Neural progenitor cell (in vitro differentiated cells): Measurements from ENCODE around the gene BRD3. TPM values are rescaled to one million over a fixed set of nuclear protein-coding genes. Genes with fewer than 3 reads are reported as not detected.

Experiments used
- DNase-seq: peaks from one replicate; pipeline ENCODE4 v3.0.0-alpha.2; 2016; ENCODE audit warnings: low spot score
- H2AFZ ChIP-seq: fragments of 200-600 bp; sonication (generic); replicated peaks from 2 replicates; pipeline ENCODE4 v1.6.1; 2016; ENCODE audit warnings: antibody characterized with exemption
- H3F3A ChIP-seq: fragments of 200-600 bp; sonication (generic); 2 replicates; pipeline ENCODE4 v1.6.1; 2016; ENCODE audit warnings: antibody characterized with exemption, low read depth
- H3K27ac ChIP-seq: fragments of 200-600 bp; sonication (generic); 2 replicates; pipeline ENCODE4 v1.5.1; 2016; ENCODE audit warnings: mild to moderate bottlenecking
- H3K27me3 ChIP-seq: fragments of 200-600 bp; sonication (generic); 2 replicates; pipeline ENCODE4 v1.6.1; 2016; ENCODE audit warnings: mild to moderate bottlenecking, moderate library complexity
- H3K36me3 ChIP-seq: fragments of 200-600 bp; sonication (generic); 2 replicates; pipeline ENCODE4 v1.5.1; 2016
- H3K4me1 ChIP-seq: fragments of 200-600 bp; sonication (generic); 2 replicates; pipeline ENCODE4 v1.6.1; 2016; ENCODE audit warnings: mixed run types
- H3K4me2 ChIP-seq: fragments of 200-600 bp; sonication (generic); 2 replicates; pipeline ENCODE4 v1.6.1; 2016
- H3K4me3 ChIP-seq: fragments of 200-600 bp; sonication (generic); 2 replicates; pipeline ENCODE4 v1.5.1; 2016
- H3K79me2 ChIP-seq: fragments of 200-600 bp; sonication (generic); 2 replicates; pipeline ENCODE4 v1.6.1; 2016; ENCODE audit warnings: low read depth
- H3K9ac ChIP-seq: fragments of 200-600 bp; sonication (generic); 2 replicates; pipeline ENCODE4 v1.6.1; 2016
- H3K9me3 ChIP-seq: fragments of 200-600 bp; sonication (generic); 2 replicates; pipeline ENCODE4 v1.5.1; 2016; ENCODE audit warnings: low read depth
- H4K20me1 ChIP-seq: fragments of 200-600 bp; sonication (generic); 2 replicates; pipeline ENCODE4 v1.6.1; 2016; ENCODE audit warnings: low read depth
- H3K27ac Mint-ChIP-seq: 3 replicates; pipeline ENCODE4 v1.8.0; 2021; ENCODE audit warnings: mixed read lengths
- H3K27me3 Mint-ChIP-seq: 2 replicates; pipeline ENCODE4 v1.8.0; 2022; ENCODE audit warnings: low read depth, mild to moderate bottlenecking, inconsistent platforms, moderate library complexity, mixed read lengths; ENCODE audit not compliant: insufficient read depth
- H3K36me3 Mint-ChIP-seq: 3 replicates; pipeline ENCODE4 v1.8.0; 2021; ENCODE audit warnings: mixed read lengths
- H3K4me1 Mint-ChIP-seq: 3 replicates; pipeline ENCODE4 v1.8.0; 2021; ENCODE audit warnings: mixed read lengths
- H3K4me3 Mint-ChIP-seq: 3 replicates; pipeline ENCODE4 v1.8.0; 2021; ENCODE audit warnings: mild to moderate bottlenecking, moderate library complexity, mixed read lengths
- H3K9me3 Mint-ChIP-seq: 3 replicates; pipeline ENCODE4 v1.8.0; 2020; ENCODE audit warnings: mixed read lengths
- CTCF ChIP-seq: fragments of 200-600 bp; sonication (generic); IDR thresholded peaks from 2 replicates; pipeline ENCODE4 v1.5.1; 2017; ENCODE audit warnings: antibody characterized with exemption, mild to moderate bottlenecking
- EZH2 ChIP-seq: fragments of 200-600 bp; sonication (generic); IDR thresholded peaks from 2 replicates; pipeline ENCODE4 v1.6.1; 2017; ENCODE audit warnings: antibody characterized with exemption, mild to moderate bottlenecking, moderate library complexity
- EZH2phosphoT487 ChIP-seq: fragments of 200-600 bp; sonication (generic); IDR thresholded peaks from 2 replicates; pipeline ENCODE4 v1.6.1; 2017; ENCODE audit warnings: antibody characterized with exemption
- total RNA-seq: library from RNA; depleted of rRNA; stranded (reverse); fragments of >200 nt; gene quantifications from 2 replicates; pipeline ENCODE4 v1.2.3, GENCODE V29; 2015; ENCODE audit warnings: low replicate concordance

Gene BRD3
- total RNA-seq, 1 donor from 2014 or later = 14.8 TPM

- Histone ChIP-seq H3K4me2 (no peak overlapping the region), H3K9ac (no peak overlapping the region), H3K36me3 (no peaks in the 10 kb centered on the region), H3K4me1 (peaks cover 10% of the 10 kb centered on the region), H3K4me3 (no peak overlapping the region), H2AFZ (no peak overlapping the region), H3K27ac (peak overlapping the region; percentile 11), H3K79me2 (peaks cover 3% of the 10 kb centered on the region), H4K20me1 (peaks cover 31% of the 10 kb centered on the region), H3K27me3 (no peaks in the 10 kb centered on the region), H3F3A (peaks cover 24% of the 10 kb centered on the region), H3K9me3 (no peaks in the 10 kb centered on the region)
- peaks cover 2% of the 10 kb centered on the region for H3K27me3 Mint-ChIP-seq
- H3K4me1 Mint-ChIP-seq = peaks cover 11% of the 10 kb centered on the region
- peaks cover 20% of the 10 kb centered on the region for H3K36me3 Mint-ChIP-seq
- no peak for TF ChIP-seq EZH2phosphoT487
- TF ChIP-seq CTCF = no peak
- no peak for TF ChIP-seq EZH2
- H3K27ac Mint-ChIP-seq = no peak overlapping the region
- H3K4me3 Mint-ChIP-seq = no peak overlapping the region
- no peaks in the 10 kb centered on the region for H3K9me3 Mint-ChIP-seq
- no peak for DNase-seq
These were observed 36.9 kb downstream of the BRD3 start for GRCh38 chr9:134030821-134031470.

GRCh38 chr9:134029248-134030226, 38.3 kb downstream of the BRD3 start:
- no peak for TF ChIP-seq EZH2
- no peak for TF ChIP-seq EZH2phosphoT487
- no peak for TF ChIP-seq CTCF
- Mint-ChIP-seq H3K4me3 (no peak overlapping the region), H3K27me3 (peaks cover 2% of the 10 kb centered on the region), H3K27ac (no peak overlapping the region), H3K9me3 (no peaks in the 10 kb centered on the region), H3K4me1 (peaks cover 12% of the 10 kb centered on the region), H3K36me3 (peaks cover 16% of the 10 kb centered on the region)
- no peak overlapping the region for H2AFZ ChIP-seq
- no peaks in the 10 kb centered on the region for H3K36me3 ChIP-seq
- peaks cover 33% of the 10 kb centered on the region for H3F3A ChIP-seq
- peaks cover 28% of the 10 kb centered on the region for H4K20me1 ChIP-seq
- peaks cover 5% of the 10 kb centered on the region for H3K79me2 ChIP-seq
- no peak overlapping the region for H3K9ac ChIP-seq
- no peaks in the 10 kb centered on the region for H3K9me3 ChIP-seq
- no peaks in the 10 kb centered on the region for H3K27me3 ChIP-seq
- H3K4me1 ChIP-seq = peaks cover 10% of the 10 kb centered on the region
- no peak overlapping the region for H3K4me3 ChIP-seq
- DNase-seq = no peak
- no peak overlapping the region for H3K27ac ChIP-seq
- no peak overlapping the region for H3K4me2 ChIP-seq

- Mint-ChIP-seq H3K27me3 (peaks cover 2% of the 10 kb centered on the region), H3K9me3 (no peaks in the 10 kb centered on the region), H3K4me1 (peaks cover 15% of the 10 kb centered on the region), H3K36me3 (peaks cover 16% of the 10 kb centered on the region), H3K27ac (no peak overlapping the region), H3K4me3 (no peak overlapping the region)
- H3K27me3 ChIP-seq = no peaks in the 10 kb centered on the region
- H3K79me2 ChIP-seq = peaks cover 5% of the 10 kb centered on the region
- H3K36me3 ChIP-seq = no peaks in the 10 kb centered on the region
- H3K4me1 ChIP-seq = peaks cover 10% of the 10 kb centered on the region
- H3K27ac ChIP-seq = no peak overlapping the region
- peaks cover 28% of the 10 kb centered on the region for H4K20me1 ChIP-seq
- no peak overlapping the region for H3K9ac ChIP-seq
- H3K4me2 ChIP-seq = no peak overlapping the region
- H2AFZ ChIP-seq = no peak overlapping the region
- DNase-seq = no peak
- H3F3A ChIP-seq = peaks cover 37% of the 10 kb centered on the region
- no peak overlapping the region for H3K4me3 ChIP-seq
- no peak for TF ChIP-seq CTCF
- TF ChIP-seq EZH2phosphoT487 = no peak
- no peak for TF ChIP-seq EZH2
- H3K9me3 ChIP-seq = no peaks in the 10 kb centered on the region
These were observed 39.1 kb downstream of the BRD3 start for GRCh38 chr9:134028575-134029247.
